ENCODE data around the gene ITSN1.

ITSN1 gene

GRCh38 chr21:33940164-33940880 is 298.0 kb downstream of the ITSN1 start:
- no peak for DNase-seq

GRCh38 chr21:33940881-33941245 is 298.6 kb downstream of the ITSN1 start:
- DNase-seq, result no peak

DNA sequence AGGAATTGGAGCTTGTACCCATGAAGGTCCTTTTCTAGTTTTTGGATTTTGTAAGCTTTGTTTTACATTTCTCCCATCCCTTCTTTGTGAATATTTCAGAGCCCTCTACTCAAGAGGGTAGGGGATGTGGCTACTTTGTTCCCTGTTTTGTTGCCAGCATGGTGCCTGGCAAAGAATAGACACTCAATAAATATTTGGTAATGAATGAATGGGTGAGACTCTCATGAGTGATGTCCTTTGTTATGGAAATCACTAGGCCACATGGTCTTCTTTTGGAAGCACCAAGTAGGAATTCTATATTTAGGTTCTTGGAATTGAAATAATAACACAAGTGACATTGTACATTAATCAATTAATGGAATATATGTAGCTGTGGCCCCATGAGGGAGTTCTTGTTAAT is 300.1 kb downstream of the ITSN1 start:
- no peak for DNase-seq

DNA sequence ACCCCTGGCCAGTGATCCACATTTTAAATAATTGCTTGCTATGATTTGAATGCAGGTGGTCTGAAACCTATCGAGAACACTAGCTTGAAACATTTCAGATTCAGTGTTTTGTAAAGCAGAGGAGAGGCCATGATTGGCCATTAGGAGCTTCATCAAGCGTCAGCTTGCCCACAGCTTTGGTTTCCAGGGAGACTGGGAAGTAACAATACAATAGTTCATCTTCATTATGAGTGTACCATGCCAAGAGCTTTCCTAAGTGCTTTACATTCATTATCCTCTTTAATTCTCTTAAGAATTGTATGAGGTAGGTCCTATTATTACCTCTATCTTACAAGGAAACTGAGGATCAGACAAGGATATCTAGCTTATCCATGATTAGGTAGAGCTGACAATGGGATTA is 301.0 kb downstream of the ITSN1 start:
- DNase-seq, result no peak

DNA sequence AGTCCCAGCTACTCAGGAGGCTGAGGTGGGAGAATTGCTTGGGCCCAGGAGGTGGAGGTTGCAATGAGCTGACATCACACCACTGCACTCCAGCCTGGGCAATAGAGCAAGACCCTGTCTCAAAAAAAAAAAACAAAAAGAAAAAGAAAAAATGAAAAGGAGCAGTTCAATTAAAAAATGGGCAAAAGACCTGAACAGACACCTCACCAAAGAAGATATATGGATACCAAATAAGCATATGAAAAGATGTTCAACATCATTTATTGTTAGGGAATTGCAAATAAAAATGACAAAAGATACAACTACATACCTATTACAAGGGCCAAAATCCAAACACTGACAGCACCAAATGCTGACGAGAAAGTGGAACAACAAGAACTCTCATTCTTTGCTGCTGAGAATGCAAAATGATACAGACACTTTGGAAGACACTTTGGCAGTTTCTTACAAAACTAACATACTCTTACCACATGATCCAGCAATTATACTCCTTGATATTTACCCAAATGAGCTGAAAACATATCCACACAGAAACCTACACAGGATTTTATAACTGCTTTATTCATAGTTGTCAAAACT is 302.0 kb downstream of the ITSN1 start:
- no peak for DNase-seq

- DNase-seq, result no peak
Observed at GRCh38 chr21:33945652-33946270, 303.5 kb downstream of the ITSN1 start.

DNA sequence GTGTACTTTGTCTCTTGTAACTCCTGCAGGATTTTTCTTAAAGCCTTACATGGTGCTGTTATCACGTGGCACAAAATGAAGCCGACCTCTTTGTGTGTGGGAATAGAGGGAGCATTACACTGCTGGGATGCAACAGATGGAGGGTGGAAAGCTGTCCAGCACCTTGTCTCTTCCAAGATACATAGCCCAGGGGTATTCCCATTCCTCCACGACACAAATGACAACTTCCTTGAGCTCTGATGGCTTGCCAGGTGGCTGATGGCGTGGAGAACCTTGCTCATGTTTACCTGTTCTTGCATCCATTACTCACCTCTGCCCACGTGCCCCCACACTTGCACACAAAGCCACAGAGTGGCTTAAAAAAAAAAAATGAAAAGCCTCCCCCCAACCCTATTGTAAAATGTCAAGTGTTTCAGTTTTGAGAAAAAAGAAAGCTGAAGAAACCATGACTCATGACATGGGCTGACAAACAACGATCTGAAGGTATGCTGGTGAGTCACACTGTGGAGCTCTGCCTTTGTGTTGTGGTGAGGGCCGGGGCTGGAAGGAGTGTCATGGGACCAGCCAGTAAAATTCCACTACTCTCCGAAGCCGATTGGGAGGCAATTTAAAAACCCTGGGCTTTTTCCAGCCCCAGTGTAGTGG is 305.3 kb downstream of the ITSN1 start:
- peak; percentile 94 for DNase-seq

DNA sequence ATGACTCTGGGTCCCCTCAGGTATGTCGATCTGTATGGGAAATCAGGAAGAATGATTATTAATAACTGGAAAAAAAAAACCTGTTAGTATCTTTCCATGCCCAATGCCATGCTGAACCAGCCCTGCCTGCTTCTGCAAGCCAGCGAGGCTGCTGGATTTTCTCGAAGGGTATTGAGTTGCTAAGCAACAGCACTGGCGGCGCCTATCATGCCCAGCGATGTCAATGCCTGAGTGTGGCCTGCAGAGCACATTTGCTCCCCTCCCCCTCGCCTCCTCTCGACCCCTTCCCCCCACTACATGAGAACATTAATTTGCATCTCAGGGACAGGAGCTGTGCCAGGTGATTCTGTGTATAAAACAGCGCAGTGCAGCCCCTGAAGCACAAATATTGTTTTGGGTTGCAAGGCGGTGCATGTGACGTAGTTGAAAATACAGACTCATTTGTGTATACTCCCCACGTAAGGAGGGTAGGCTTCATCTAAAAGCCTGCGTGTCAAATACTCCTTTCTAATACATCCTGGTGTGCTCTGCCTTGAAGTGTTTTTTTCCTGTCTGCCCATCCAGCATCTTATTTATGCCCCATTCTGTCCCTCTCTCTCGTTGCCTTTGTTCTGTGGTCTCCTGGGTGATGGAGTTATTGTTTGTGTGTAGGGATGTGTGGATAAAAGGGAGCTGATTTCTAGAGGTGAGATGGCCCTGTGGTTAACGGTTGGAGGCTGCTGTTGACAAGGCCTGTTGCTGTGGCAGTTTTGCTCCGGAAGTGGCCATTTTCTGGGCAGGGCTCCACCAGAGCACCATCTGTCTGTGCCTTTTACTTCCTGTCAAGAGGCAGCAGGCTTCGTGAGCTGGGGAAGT is 306.0 kb downstream of the ITSN1 start:
- peak; percentile 79 for DNase-seq

GRCh38 chr21:33948951-33949444 is 306.7 kb downstream of the ITSN1 start:
- no peak for DNase-seq
